ENCODE results near the gene RASGRF2.
A peak's percentile ranks its signal among the peaks of the same experiment; 100 is the strongest.

The RASGRF2 gene

DNA sequence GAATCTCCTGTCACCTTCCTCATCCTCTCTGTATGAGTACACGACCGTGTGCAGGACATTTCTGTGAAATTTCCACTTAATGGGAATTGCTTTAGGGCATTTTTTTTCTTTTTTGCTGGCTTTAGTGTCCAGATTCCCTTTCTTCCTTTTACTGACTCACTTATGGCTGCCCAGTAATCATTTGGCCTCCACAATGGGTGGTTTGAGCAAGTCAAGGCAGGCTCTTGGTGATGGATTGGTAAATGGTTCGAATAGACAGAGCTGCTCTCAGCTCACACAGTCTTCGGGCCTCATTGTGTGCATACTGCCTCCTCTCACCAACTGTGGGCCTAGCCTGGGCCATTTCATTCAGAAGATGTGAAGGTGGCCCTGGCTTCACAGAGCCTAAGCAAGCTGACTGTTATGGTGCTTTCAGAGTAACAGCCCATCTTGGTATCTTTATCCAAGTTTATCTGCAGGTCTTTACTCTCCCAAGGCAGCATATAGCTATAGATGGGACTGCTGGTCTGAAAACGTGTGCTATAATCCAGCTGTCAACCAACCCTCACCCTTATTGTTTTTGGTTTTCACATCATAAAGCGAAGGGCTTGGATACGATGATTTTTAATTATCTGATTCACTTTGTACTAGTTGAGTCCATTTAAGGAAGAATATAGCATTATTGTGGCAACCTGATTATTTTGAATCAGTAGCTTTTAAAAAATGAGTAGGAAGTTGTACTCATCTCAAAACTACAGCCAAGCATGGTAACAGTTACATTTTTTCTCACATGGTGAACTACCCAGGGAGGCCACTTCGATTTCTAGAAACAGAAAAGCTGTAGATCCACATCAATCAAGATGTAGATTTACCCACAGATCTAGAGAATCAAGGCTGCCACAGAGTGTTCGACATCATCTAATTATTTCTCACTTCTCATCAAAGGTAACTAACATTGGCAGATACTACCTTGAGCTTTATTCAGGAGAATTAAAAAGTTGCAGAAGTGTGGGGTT is 222.5 kb downstream of the RASGRF2 start:
- Histone ChIP-seq H3K9me3 (ENCODE audit: control insufficient read depth, insufficient read depth, low read length) (no peaks in the 10 kb centered on the region), H3K4me1 (ENCODE audit: control insufficient read depth, low read length) (peaks cover 25% of the 10 kb centered on the region), H3K36me3 (ENCODE audit: control insufficient read depth, low read length) (no peaks in the 10 kb centered on the region), H3K9me2 (replicated peaks; ENCODE audit: control insufficient read depth, low read length) (no peaks in the 10 kb centered on the region), H3K27ac (ENCODE audit: low read depth, low read length) (0 out of 2 replicates have a peak overlapping the region, but pooled peaks have one; percentile 4), H3F3A (ENCODE audit: control insufficient read depth, insufficient read depth) (no peaks in the 10 kb centered on the region), H3K4me2 (ENCODE audit: low read length) (peak overlapping the region; percentile 44), H3K79me2 (ENCODE audit: control insufficient read depth, low read length) (no peaks in the 10 kb centered on the region), H3K27me3 (ENCODE audit: control insufficient read depth, low read length) (no peaks in the 10 kb centered on the region), H3K4me3 (ENCODE audit: low read length) (no peak overlapping the region), H4K20me1 (ENCODE audit: control insufficient read depth, insufficient read depth, low read depth, low read length) (no peaks in the 10 kb centered on the region)
- TF ChIP-seq, protein P1, sequence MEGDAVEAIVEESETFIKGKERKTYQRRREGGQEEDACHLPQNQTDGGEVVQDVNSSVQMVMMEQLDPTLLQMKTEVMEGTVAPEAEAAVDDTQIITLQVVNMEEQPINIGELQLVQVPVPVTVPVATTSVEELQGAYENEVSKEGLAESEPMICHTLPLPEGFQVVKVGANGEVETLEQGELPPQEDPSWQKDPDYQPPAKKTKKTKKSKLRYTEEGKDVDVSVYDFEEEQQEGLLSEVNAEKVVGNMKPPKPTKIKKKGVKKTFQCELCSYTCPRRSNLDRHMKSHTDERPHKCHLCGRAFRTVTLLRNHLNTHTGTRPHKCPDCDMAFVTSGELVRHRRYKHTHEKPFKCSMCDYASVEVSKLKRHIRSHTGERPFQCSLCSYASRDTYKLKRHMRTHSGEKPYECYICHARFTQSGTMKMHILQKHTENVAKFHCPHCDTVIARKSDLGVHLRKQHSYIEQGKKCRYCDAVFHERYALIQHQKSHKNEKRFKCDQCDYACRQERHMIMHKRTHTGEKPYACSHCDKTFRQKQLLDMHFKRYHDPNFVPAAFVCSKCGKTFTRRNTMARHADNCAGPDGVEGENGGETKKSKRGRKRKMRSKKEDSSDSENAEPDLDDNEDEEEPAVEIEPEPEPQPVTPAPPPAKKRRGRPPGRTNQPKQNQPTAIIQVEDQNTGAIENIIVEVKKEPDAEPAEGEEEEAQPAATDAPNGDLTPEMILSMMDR (IDR thresholded peaks at IDR 0.05; ENCODE audit: low read depth, low read length, poor library complexity, severe bottlenecking): no peak
- no peak for TF ChIP-seq EZH2phosphoT487 (IDR thresholded peaks at IDR 0.05; ENCODE audit: borderline replicate concordance, low read length)

DNA sequence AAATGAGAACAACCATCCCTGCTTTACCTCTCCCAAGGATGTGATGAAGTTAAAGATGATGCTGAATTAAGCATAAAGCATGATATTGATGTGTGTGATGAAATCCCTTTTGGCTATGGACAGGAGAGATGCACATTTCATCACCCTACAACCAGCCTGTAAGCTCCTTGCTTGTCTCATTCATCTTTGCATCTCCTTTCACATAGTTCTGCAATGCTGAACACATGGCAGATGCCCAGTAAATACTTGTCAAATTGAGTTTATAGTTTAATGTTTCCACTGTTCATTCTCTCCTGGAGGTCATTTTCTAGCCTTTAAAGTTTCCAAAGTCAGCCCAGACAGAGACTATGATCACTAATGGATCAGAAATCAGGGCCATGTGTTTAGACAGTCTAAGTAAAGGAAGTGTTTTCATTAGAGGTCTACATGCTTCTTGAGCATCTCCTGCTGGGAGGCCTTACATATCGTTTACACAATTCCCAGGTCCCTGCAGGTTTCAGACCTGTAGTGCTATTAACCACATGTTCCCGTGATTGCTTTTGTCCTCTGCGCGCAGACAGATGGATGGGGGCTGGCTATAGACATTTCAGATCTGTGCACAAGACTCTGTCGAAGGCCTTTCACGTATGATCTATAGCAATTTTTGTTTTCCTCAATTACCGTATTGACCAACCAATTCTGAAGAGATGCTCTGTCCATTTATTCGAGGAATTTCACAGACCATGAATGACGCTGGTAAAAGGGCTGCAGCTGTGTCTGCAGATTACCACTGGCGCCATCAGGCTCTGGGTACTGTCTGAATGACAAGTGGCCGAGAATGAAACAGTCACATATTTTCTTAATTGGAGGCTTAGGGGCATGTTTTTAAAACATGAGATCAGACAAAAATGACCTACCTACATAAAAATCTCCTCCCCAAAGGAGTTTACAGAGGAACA is 223.9 kb downstream of the RASGRF2 start:
- H3K79me2 ChIP-seq (ENCODE audit: control insufficient read depth, low read length): no peaks in the 10 kb centered on the region
- no peak for TF ChIP-seq EZH2phosphoT487 (IDR thresholded peaks at IDR 0.05; ENCODE audit: borderline replicate concordance, low read length)
- TF ChIP-seq, protein P1 (IDR thresholded peaks at IDR 0.05; ENCODE audit: low read depth, low read length, poor library complexity, severe bottlenecking): no peak
- no peaks in the 10 kb centered on the region for H3F3A ChIP-seq (ENCODE audit: control insufficient read depth, insufficient read depth)
- H3K9me2 ChIP-seq (replicated peaks; ENCODE audit: control insufficient read depth, low read length): no peaks in the 10 kb centered on the region
- H3K4me1 ChIP-seq (ENCODE audit: control insufficient read depth, low read length): peaks cover 25% of the 10 kb centered on the region
- no peaks in the 10 kb centered on the region for H4K20me1 ChIP-seq (ENCODE audit: control insufficient read depth, insufficient read depth, low read depth, low read length)
- H3K4me2 ChIP-seq (ENCODE audit: low read length): no peak overlapping the region
- H3K4me3 ChIP-seq (ENCODE audit: low read length): no peak overlapping the region
- no peaks in the 10 kb centered on the region for H3K27me3 ChIP-seq (ENCODE audit: control insufficient read depth, low read length)
- no peak overlapping the region for H3K27ac ChIP-seq (ENCODE audit: low read depth, low read length)
- no peaks in the 10 kb centered on the region for H3K36me3 ChIP-seq (ENCODE audit: control insufficient read depth, low read length)
- no peaks in the 10 kb centered on the region for H3K9me3 ChIP-seq (ENCODE audit: control insufficient read depth, insufficient read depth, low read length)

DNA sequence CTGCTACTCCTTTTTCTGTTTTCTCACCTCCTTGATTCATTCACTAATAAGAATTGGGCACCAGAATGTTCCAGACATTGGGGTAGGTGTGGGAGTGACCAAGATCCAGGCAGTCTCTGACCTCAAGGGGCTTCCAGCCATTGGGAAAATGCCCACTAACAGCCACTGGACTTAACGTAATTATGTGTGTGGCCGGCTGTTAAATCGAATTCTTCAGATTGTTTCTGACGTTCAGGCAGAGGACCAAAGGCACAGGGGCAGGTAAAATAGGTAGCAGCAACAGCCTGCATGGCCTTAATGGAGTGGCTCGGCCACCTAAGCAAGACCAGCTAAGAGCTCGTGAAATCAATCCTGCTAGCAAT is 224.6 kb downstream of the RASGRF2 start:
- Histone ChIP-seq H3K4me3 (ENCODE audit: low read length) (no peak overlapping the region), H3K27ac (ENCODE audit: low read depth, low read length) (no peak overlapping the region), H3K4me1 (ENCODE audit: control insufficient read depth, low read length) (peaks cover 25% of the 10 kb centered on the region), H3K9me3 (ENCODE audit: control insufficient read depth, insufficient read depth, low read length) (no peaks in the 10 kb centered on the region), H3K9me2 (replicated peaks; ENCODE audit: control insufficient read depth, low read length) (no peaks in the 10 kb centered on the region), H3K79me2 (ENCODE audit: control insufficient read depth, low read length) (no peaks in the 10 kb centered on the region), H3F3A (ENCODE audit: control insufficient read depth, insufficient read depth) (no peaks in the 10 kb centered on the region), H4K20me1 (ENCODE audit: control insufficient read depth, insufficient read depth, low read depth, low read length) (no peaks in the 10 kb centered on the region), H3K4me2 (ENCODE audit: low read length) (no peak overlapping the region), H3K27me3 (ENCODE audit: control insufficient read depth, low read length) (no peaks in the 10 kb centered on the region), H3K36me3 (ENCODE audit: control insufficient read depth, low read length) (no peaks in the 10 kb centered on the region)
- no peak for TF ChIP-seq EZH2phosphoT487 (IDR thresholded peaks at IDR 0.05; ENCODE audit: borderline replicate concordance, low read length)
- TF ChIP-seq, protein P1 (IDR thresholded peaks at IDR 0.05; ENCODE audit: low read depth, low read length, poor library complexity, severe bottlenecking): no peak
